ENCODE results near the gene S100A16.

Gene S100A16

DNA sequence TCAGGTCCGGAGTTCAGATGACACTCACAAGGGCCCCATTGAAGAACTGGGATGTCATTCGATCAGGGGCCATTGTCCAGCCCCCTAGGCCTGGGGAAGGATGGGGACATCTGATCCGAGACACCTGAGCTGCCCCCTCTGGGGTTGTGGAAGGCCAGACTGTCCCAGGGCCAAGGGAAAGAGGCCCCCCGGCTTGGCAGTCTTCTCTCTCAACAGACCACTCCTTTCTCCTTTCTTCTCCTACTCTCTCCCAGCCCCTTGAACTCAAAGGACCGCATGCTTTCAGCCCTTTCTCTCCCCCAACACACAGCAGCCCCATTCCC lies 16.4 kb upstream of the S100A16 start:
- Histone ChIP-seq H3K27me3 (ENCODE audit: insufficient read depth, low read length, poor library complexity, severe bottlenecking) (no peaks in the 10 kb centered on the region), H3K9ac (ENCODE audit: low read depth, low read length, poor library complexity, severe bottlenecking) (peak overlapping the region; percentile 20)
- TF ChIP-seq EZH2phosphoT487 (IDR thresholded peaks at IDR 0.05; ENCODE audit: borderline replicate concordance): no peak
- TF ChIP-seq, protein P1, sequence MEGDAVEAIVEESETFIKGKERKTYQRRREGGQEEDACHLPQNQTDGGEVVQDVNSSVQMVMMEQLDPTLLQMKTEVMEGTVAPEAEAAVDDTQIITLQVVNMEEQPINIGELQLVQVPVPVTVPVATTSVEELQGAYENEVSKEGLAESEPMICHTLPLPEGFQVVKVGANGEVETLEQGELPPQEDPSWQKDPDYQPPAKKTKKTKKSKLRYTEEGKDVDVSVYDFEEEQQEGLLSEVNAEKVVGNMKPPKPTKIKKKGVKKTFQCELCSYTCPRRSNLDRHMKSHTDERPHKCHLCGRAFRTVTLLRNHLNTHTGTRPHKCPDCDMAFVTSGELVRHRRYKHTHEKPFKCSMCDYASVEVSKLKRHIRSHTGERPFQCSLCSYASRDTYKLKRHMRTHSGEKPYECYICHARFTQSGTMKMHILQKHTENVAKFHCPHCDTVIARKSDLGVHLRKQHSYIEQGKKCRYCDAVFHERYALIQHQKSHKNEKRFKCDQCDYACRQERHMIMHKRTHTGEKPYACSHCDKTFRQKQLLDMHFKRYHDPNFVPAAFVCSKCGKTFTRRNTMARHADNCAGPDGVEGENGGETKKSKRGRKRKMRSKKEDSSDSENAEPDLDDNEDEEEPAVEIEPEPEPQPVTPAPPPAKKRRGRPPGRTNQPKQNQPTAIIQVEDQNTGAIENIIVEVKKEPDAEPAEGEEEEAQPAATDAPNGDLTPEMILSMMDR (conservative IDR thresholded peaks at IDR 0.05; ENCODE audit: low read length): no peak

DNA sequence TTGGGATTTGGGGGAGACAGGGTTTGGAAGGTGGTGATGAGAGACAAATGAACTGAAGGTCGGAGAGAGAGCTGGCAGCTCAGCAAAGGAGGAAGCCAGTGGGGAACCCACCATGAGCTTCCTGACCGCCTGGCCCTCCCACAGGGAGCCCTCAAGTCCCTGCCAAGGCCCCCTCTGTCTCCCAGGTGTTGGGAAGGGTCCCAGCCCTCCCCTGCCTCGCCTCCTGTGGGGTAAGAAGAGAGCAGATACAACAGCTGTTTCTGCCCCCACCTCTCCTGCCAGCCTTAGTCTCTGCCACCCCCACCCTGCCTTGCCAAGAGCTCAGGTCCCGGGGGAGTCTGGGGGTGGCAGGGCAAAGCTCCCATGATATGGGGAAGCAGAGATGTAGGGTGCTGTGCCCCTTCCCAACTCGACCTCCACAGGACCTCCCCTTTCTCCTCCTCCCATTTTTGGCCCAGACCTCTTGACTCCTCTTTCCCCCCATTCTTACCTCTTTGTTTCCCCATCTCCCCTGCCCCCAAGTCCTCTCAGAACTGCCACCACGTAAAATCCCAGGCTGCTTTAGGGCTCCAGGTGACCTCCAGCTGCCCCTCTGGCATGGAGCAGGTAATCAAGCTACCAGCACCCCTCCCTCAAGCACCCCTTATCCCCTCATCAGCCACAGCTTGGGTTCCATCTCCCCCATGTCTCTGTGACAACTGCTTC lies 15.9 kb upstream of the S100A16 start:
- Histone ChIP-seq H3K79me2 (ENCODE audit: insufficient read depth, low read length) (no peaks in the 10 kb centered on the region), H2AFZ (ENCODE audit: low read length) (no peak overlapping the region), H3K9me3 (ENCODE audit: insufficient read depth, low read depth, low read length) (no peaks in the 10 kb centered on the region), H3K4me3 (ENCODE audit: low read length, poor library complexity, severe bottlenecking) (no peak overlapping the region), H3K9me2 (replicated peaks; ENCODE audit: low read depth, low read length) (no peaks in the 10 kb centered on the region), H3K27me3 (ENCODE audit: insufficient read depth, low read length, poor library complexity, severe bottlenecking) (no peaks in the 10 kb centered on the region), H3K36me3 (ENCODE audit: insufficient read depth, low read length) (no peaks in the 10 kb centered on the region), H3K4me2 (ENCODE audit: low read depth, low read length, poor library complexity, severe bottlenecking) (no peak overlapping the region), H3K9ac (ENCODE audit: low read depth, low read length, poor library complexity, severe bottlenecking) (no peak overlapping the region), H3F3A (ENCODE audit: low read depth) (no peaks in the 10 kb centered on the region), H3K4me1 (ENCODE audit: insufficient read depth, low read length, poor library complexity, severe bottlenecking) (peaks cover 31% of the 10 kb centered on the region), H4K20me1 (ENCODE audit: insufficient read depth, low read length, poor library complexity, severe bottlenecking) (no peaks in the 10 kb centered on the region)
- TF ChIP-seq EZH2phosphoT487 (IDR thresholded peaks at IDR 0.05; ENCODE audit: borderline replicate concordance): no peak
- TF ChIP-seq, protein P1 (conservative IDR thresholded peaks at IDR 0.05; ENCODE audit: low read length): no peak

More for the DNA sequence above, 16.4 kb upstream of the S100A16 start:
- Histone ChIP-seq H3K9me3 (ENCODE audit: insufficient read depth, low read depth, low read length) (no peaks in the 10 kb centered on the region), H3K4me2 (ENCODE audit: low read depth, low read length, poor library complexity, severe bottlenecking) (no peak overlapping the region), H3K79me2 (ENCODE audit: insufficient read depth, low read length) (peaks cover under 1% of the 10 kb centered on the region; the same call in 1 of the 2 replicates), H3K4me3 (ENCODE audit: low read length, poor library complexity, severe bottlenecking) (no peak overlapping the region), H3K9me2 (replicated peaks; ENCODE audit: low read depth, low read length) (no peaks in the 10 kb centered on the region), H3K36me3 (ENCODE audit: insufficient read depth, low read length) (no peaks in the 10 kb centered on the region), H2AFZ (ENCODE audit: low read length) (no peak overlapping the region), H3F3A (ENCODE audit: low read depth) (no peaks in the 10 kb centered on the region), H4K20me1 (ENCODE audit: insufficient read depth, low read length, poor library complexity, severe bottlenecking) (no peaks in the 10 kb centered on the region), H3K4me1 (ENCODE audit: insufficient read depth, low read length, poor library complexity, severe bottlenecking) (peaks cover 31% of the 10 kb centered on the region)

- no peaks in the 10 kb centered on the region for H3K9me2 ChIP-seq (replicated peaks; ENCODE audit: low read depth, low read length)
- no peak within 1 kb of the TSS for H2AFZ ChIP-seq (ENCODE audit: low read length)
- no peaks in the 10 kb centered on the region for H3K36me3 ChIP-seq (ENCODE audit: insufficient read depth, low read length)
- peak within 1 kb of the TSS; percentile 41 for H3K9ac ChIP-seq (ENCODE audit: low read depth, low read length, poor library complexity, severe bottlenecking)
- H4K20me1 ChIP-seq (ENCODE audit: insufficient read depth, low read length, poor library complexity, severe bottlenecking): no peaks in the 10 kb centered on the region
- peaks cover 26% of the 10 kb centered on the region for H3K4me1 ChIP-seq (ENCODE audit: insufficient read depth, low read length, poor library complexity, severe bottlenecking)
- no peaks in the 10 kb centered on the region for H3K79me2 ChIP-seq (ENCODE audit: insufficient read depth, low read length)
- H3K4me3 ChIP-seq (ENCODE audit: low read length, poor library complexity, severe bottlenecking): no peak within 1 kb of the TSS
- no peaks in the 10 kb centered on the region for H3F3A ChIP-seq (ENCODE audit: low read depth)
- TF ChIP-seq EZH2phosphoT487 (IDR thresholded peaks at IDR 0.05; ENCODE audit: borderline replicate concordance): no peak
- TF ChIP-seq, protein P1 (conservative IDR thresholded peaks at IDR 0.05; ENCODE audit: low read length): peak; percentile 61; the same call in 1 of the 2 replicates
- H3K9me3 ChIP-seq (ENCODE audit: insufficient read depth, low read depth, low read length): no peaks in the 10 kb centered on the region
- H3K27me3 ChIP-seq (ENCODE audit: insufficient read depth, low read length, poor library complexity, severe bottlenecking): no peaks in the 10 kb centered on the region
- H3K4me2 ChIP-seq (ENCODE audit: low read depth, low read length, poor library complexity, severe bottlenecking): peak within 1 kb of the TSS; percentile 28
Observed at GRCh38 chr1:153627715-153628626, 15.0 kb upstream of the S100A16 start, which contains the start of gene S100A1. S100A1 (plus strand) TSS chr1:153628434; CDS start chr1:153630522, 2,088 bp downstream.
